ENCODE results near the gene RGPD8. TPM values are rescaled to one million over a fixed set of nuclear protein-coding genes. Genes with fewer than 3 reads are reported as not detected.
"Not testable (repeated sequence)": the region's sequence is repeated elsewhere in the genome, so short reads cannot be mapped to it uniquely, and the experiment has no call there.

RGPD8 gene
- total RNA-seq, 4 donors from 2014 or later = 15.9 to 38.4 (median 18.3) TPM

DNA sequence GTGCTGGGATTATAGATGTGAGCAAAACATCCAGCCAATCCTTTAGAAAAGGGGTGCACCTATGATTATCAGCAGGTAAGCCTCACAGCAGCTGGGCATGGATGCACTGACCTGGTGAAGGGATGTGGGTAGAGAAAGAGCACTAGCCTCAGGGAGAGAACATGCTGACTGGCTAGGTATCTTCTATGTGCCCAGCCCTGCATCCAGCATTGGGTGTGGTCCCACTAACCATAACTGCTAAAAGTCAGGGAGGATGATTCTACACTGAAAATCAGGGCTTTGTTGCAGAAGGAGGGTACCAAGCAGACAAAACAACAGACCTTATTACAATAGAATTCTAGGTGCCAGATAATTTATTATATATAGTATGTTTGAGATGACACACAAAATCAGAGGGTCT, 21.1 kb upstream of the RGPD8 start:
- no peaks in the 10 kb centered on the region for H3K4me1 ChIP-seq
- H3K36me3 ChIP-seq = no peaks in the 10 kb centered on the region
- peaks cover 0 to 9% (median 0%) of the 10 kb centered on the region in 3 donors for H3K9me3 ChIP-seq
- H3K27ac ChIP-seq = no peak overlapping the region
- TF ChIP-seq, protein P1, sequence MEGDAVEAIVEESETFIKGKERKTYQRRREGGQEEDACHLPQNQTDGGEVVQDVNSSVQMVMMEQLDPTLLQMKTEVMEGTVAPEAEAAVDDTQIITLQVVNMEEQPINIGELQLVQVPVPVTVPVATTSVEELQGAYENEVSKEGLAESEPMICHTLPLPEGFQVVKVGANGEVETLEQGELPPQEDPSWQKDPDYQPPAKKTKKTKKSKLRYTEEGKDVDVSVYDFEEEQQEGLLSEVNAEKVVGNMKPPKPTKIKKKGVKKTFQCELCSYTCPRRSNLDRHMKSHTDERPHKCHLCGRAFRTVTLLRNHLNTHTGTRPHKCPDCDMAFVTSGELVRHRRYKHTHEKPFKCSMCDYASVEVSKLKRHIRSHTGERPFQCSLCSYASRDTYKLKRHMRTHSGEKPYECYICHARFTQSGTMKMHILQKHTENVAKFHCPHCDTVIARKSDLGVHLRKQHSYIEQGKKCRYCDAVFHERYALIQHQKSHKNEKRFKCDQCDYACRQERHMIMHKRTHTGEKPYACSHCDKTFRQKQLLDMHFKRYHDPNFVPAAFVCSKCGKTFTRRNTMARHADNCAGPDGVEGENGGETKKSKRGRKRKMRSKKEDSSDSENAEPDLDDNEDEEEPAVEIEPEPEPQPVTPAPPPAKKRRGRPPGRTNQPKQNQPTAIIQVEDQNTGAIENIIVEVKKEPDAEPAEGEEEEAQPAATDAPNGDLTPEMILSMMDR (IDR thresholded peaks at IDR 0.05) = no peak
- TF ChIP-seq POLR2A (IDR thresholded peaks at IDR 0.05) (no peak), POLR2AphosphoS5 (IDR thresholded peaks at IDR 0.05) (no peak), EP300 (IDR thresholded peaks at IDR 0.05) (no peak)
- no peak overlapping the region for H3K4me3 ChIP-seq
- no peak for ATAC-seq
- H3K27me3 ChIP-seq = no peaks in the 10 kb centered on the region

DNA sequence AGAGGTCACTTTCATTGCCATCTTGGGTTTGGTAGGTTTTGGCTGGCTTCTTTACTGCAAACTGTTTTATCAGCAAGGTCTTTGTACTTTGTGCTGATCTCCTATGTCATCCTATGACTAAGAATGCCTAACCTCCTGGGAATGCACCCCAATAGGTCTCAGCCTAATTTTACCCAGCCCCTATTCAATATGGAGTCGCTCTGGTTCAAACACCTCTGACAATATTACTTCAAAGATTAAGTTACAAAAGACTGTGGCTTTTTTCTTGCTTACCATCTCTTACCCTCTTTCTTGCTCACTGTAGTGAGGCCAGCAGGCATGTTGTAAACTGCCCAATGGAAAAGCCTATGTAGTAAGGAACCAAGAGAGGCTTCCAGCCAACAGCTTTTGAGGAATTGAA, 17.9 kb upstream of the RGPD8 start:
- no peak for ATAC-seq
- 100% methylated on average over 1 of the region's 1 CpG for WGBS, 2 donors (ENCODE audit: low coverage in 1 of 2)
- TF ChIP-seq, protein P1 (IDR thresholded peaks at IDR 0.05) = no peak
- Histone ChIP-seq H3K27ac (no peak overlapping the region), H3K4me1 (no peaks in the 10 kb centered on the region), H3K4me3 (no peak overlapping the region), H3K36me3 (no peaks in the 10 kb centered on the region), H3K27me3 (no peaks in the 10 kb centered on the region), H3K9me3 (peaks cover 0 to 11% (median 0%) of the 10 kb centered on the region in 3 donors)

DNA sequence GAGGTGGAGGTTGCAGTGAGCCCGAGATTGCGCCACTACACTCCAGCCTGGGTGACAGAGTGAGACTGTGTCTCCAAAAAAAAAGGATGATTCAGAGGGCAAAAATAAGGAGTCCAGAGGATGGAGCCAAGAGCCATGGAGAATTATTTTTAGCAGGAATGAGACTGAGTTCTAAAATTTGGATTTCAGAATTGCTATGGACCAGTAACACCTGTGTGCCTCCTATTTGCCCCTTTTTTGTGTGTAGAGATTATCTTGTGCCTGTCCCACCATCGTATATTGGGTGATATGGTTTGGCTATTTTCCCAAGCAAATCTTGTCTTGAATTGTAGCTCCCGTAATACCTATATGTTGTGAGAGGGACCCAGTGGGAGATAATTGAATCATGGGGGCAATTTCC, 16.4 kb upstream of the RGPD8 start:
- H3K36me3 ChIP-seq = no peaks in the 10 kb centered on the region
- H3K27ac ChIP-seq = no peak overlapping the region
- H3K4me1 ChIP-seq = no peaks in the 10 kb centered on the region
- H3K27me3 ChIP-seq = no peaks in the 10 kb centered on the region
- ATAC-seq = no peak
- TF ChIP-seq POLR2A (IDR thresholded peaks at IDR 0.05) (no peak), POLR2AphosphoS5 (IDR thresholded peaks at IDR 0.05) (no peak), EP300 (IDR thresholded peaks at IDR 0.05) (no peak)
- H3K9me3 ChIP-seq = peaks cover 0 to 11% (median 0%) of the 10 kb centered on the region in 3 donors
- 84 to 100% methylated on average over 2 to 3 of the region's 4 CpGs for WGBS, 2 donors (ENCODE audit: low coverage in 1 of 2)
- H3K4me3 ChIP-seq = no peak overlapping the region

DNA sequence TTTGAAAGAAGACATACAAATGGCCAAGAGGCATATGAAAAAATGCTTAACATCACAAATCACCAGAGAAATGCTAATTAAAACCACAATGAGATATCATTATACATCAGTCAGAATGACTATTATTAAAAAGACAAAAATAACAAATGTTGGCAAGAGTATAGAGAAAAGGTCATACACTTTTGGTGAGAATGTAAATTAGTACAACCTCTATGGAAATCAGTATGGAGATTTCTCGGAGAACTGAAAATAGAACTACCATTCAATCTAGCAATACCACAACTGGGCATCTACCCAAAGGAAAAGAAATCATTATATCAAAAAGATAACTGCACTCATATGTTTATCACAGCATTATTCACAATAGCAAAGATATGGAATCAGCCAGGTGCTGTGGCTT, 10.8 kb upstream of the RGPD8 start:
- H3K27me3 ChIP-seq, ATAC-seq, H3K36me3 ChIP-seq, H3K4me1 ChIP-seq, H3K4me3 ChIP-seq, H3K9me3 ChIP-seq, H3K27ac ChIP-seq: not testable (repeated sequence)
- 80% methylated on average over 1 of the region's 1 CpG; no CpG with 5 or more reads in 1 of the 2 donors for WGBS, 2 donors (ENCODE audit: low coverage in 1 of 2)

DNA sequence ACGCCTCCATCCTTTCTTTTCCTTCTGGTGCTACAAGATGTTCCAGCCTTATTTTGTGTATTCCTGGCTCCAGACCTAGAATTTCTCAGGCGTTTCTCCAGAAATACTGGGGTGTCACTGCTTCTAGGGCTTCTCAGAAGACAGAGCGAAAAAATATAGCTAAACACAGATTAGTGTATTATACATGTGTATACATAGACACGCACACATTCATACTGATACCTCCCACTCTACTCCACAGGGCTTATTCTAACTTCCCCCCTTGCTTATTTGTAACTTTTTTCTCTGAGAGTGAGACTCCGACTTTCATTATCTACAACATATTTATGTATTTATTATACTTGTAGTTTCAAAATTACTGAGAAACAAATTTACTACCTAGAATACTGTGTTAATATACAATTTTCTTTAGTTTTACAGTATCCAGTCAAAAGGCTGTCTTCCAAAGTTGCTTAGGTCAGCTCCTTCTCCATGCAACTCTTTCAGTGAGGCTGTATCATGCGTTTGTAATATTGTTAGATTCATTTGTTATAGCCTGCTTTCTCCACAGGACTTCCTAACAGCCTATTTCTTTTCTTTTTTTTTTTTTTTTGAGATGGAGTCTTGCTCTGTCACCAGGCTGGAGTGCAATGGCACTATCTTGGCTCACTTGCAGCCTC, 5.3 kb upstream of the RGPD8 start:
- not testable (repeated sequence) for H3K36me3 ChIP-seq, H3K4me1 ChIP-seq, ATAC-seq, H3K27ac ChIP-seq, H3K4me3 ChIP-seq, H3K9me3 ChIP-seq
- peaks cover 15% of the 10 kb centered on the region for H3K27me3 ChIP-seq
- WGBS, 2 donors (ENCODE audit: low coverage in 1 of 2) = 59 to 69% methylated on average over 5 to 6 of the region's 6 CpGs

DNA sequence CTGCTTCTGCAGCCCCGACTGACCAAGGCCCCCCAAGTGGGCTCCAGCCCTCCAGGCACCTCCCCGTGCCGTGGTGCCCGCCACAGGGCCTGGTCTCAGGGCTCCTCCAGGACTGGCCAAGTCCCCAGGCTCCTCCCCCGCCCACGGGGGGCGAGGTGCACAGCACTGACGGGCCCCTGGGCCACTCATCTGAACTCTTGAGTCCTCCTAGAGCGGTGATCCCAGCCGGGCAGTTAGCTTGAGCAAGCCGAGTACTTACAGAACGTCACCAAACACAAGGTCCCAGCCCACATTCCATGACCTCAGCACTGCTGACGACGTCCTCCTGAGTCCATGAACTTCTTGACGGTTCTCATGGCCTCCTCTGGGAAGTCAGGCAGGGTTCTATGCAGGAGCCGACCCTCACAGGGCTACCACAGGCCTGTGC, 4.0 kb upstream of the RGPD8 start:
- not testable (repeated sequence) for H3K27ac ChIP-seq, H3K9me3 ChIP-seq, H3K4me3 ChIP-seq, H3K4me1 ChIP-seq, ATAC-seq, H3K36me3 ChIP-seq
- peaks cover 15% of the 10 kb centered on the region for H3K27me3 ChIP-seq
- WGBS, 2 donors (ENCODE audit: low coverage in 1 of 2) = no CpG with 5 or more reads among the region's 16 CpGs

DNA sequence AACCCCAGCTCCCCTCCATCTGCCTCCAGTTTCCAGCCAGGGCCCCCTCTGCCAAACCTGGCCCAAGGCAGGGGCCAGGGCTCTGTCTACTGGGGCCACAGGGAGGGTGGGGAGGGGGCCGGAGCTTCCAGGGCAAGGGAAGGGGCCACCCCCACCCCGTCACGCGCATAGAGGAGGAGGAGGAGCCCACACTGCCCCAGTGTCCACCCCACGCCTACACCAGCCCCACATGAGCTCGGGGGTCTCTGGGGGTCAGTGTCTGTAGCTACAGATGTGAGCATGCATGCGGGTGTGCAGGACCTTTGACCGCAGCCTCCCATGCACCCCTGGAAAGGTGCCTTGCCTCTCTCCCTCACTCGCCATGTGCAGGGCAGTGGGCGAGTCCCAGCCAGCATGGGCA, 3.5 kb upstream of the RGPD8 start:
- not testable (repeated sequence) for H3K27ac ChIP-seq, H3K4me3 ChIP-seq, ATAC-seq, H3K9me3 ChIP-seq, H3K36me3 ChIP-seq
- Histone ChIP-seq H3K27me3 (peaks cover 15% of the 10 kb centered on the region), H3K4me1 (peaks cover 0 to 11% (median 0%) of the 10 kb centered on the region in 3 donors)
- no CpG with 5 or more reads among the region's 10 CpGs for WGBS, 2 donors (ENCODE audit: low coverage in 1 of 2)

DNA sequence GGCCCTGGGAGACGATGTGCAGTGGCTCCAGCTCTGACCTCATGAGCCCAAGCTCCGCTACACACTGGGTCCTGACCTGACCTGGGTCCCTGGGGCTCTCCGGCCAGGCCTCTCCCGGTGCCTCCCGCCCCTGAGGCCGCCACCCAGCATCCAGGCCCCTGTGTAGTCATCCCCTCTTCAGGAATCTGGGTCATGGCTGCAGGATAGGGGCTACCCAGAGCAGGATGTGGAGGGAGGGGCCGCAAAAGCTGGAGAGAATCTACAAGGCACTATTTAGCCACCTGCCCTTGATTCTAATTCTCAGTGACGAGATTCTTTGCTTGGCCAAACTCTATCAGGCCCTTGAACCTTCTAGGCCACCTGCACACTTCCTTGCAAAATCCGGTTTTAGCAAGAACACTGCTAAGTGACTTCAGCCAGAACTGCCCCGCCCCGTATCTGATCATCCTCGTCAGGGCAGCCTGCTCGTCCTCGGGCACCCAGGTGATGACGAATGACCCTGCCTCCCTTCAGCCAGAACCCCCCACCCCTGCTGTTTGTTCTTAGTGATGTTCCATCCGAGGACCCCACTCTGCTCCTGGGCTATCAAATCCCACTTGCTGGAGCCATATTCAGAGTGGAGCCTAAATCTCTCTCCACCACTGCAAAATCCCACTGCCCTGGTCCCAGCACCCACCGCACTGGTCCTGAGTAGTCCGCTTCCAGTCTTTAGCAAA, 2.4 kb upstream of the RGPD8 start:
- Histone ChIP-seq H3K27me3 (peaks cover 15% of the 10 kb centered on the region), H3K4me1 (peaks cover 0 to 20% (median 3%) of the 10 kb centered on the region in 3 donors)
- H3K4me3 ChIP-seq, H3K27ac ChIP-seq, ATAC-seq, H3K36me3 ChIP-seq, H3K9me3 ChIP-seq: not testable (repeated sequence)
- WGBS, 2 donors (ENCODE audit: low coverage in 1 of 2) = 87 to 100% methylated on average over 4 to 7 of the region's 18 CpGs

DNA sequence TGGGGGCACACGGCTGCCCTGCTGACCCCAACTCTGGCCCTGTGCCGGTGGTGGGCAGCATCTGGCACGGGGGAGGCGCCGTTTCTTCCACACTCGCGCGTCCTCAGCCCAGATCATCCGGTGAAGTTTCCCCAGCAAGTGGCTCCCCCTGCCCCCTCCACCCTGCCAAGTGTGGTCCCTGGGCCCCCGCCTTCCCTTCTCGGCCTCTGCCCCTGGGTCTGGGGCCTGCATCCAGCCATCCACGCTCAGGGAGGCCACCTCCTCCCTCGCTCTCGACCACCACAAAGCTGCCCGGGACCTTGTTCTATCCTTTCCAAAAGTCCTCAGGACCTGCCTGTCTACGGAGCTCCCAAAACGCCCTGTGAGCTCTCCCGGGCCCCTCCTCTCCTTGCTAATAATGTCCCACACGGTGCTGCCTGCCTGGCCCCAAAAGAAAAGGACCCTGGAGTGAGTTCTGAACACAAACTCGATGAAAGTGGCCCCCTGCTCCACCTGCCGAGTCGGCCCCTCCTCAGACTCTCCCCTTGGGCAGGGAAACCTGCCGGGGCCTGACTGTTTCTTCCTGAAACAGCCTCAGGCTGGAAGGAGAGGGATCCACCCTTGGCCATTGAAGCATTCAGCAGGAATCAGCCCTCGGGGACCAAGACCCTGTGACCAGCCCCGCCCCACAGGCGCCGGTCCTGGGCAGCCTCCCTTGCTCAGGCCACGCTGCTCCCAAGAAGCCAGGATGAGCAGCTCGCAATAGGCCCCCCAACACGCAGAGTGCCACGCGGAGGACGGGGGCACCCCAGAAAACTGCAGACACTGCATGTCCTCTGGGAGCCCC, 1.7 kb upstream of the RGPD8 start:
- not testable (repeated sequence) for H3K4me3 ChIP-seq, H3K36me3 ChIP-seq, H3K9me3 ChIP-seq, ATAC-seq, H3K27ac ChIP-seq
- Histone ChIP-seq H3K27me3 (peaks cover 15% of the 10 kb centered on the region), H3K4me1 (peaks cover 0 to 20% (median 3%) of the 10 kb centered on the region in 3 donors)
- WGBS, 2 donors (ENCODE audit: low coverage in 1 of 2) = 60% methylated on average over 1 of the region's 33 CpGs; no CpG with 5 or more reads in 1 of the 2 donors

All from gastroesophageal sphincter (tissue), 4 donors.